HUES48 (cell line): ENCODE results near the gene TMEM80.

Experiments
- H3K27ac ChIP-seq: one replicate; pipeline ENCODE4 v1.7.0; 2013; ENCODE audit warnings: low read depth, low read length, inconsistent platforms
- H3K27me3 ChIP-seq: 2 replicates; pipeline ENCODE4 v1.6.1; 2013; ENCODE audit warnings: mild to moderate bottlenecking, low read length; ENCODE audit not compliant: control insufficient read depth, insufficient read depth
- H3K36me3 ChIP-seq: 2 replicates; pipeline ENCODE4 v1.6.1; 2013; ENCODE audit warnings: low read length; ENCODE audit not compliant: control insufficient read depth, insufficient read depth
- H3K4me1 ChIP-seq: 2 replicates; pipeline ENCODE4 v1.6.1; 2013; ENCODE audit warnings: mild to moderate bottlenecking, low read length; ENCODE audit not compliant: control insufficient read depth, insufficient read depth
- H3K4me3 ChIP-seq: 2 replicates; pipeline ENCODE4 v1.5.1; 2013; ENCODE audit warnings: mild to moderate bottlenecking, low read depth, low read length
- H3K9ac ChIP-seq: 2 replicates; pipeline ENCODE4 v1.6.1; 2013; ENCODE audit warnings: mild to moderate bottlenecking, low read depth, low read length, moderate library complexity
- H3K9me3 ChIP-seq: 2 replicates; pipeline ENCODE4 v1.6.1; 2013; ENCODE audit warnings: low read length; ENCODE audit not compliant: control insufficient read depth, insufficient read depth

TMEM80 gene

DNA sequence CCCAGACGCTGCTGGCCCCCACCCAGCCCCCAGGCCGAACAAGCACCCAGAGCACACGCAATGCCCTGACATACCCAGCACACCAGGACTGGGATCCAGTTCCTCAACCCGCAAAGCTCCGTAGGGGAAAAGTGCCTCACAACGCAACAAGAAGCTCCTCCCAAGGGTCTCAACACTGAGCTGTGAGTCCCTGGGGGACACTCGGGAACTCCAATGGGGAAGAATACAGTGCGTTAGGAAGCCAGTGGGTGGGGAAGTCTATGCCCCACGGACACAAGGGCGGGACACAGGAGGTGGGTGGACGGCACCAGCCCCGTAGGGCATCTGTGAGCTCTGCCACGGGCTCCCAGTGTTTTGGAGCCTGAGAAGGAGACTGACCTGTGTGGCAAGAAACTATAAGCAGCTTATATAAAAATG, 2.2 kb upstream of the TMEM80 start:
- Histone ChIP-seq H3K27me3 (no peaks in the 10 kb centered on the region), H3K4me1 (peaks cover 23% of the 10 kb centered on the region), H3K27ac (no peak overlapping the region), H3K36me3 (peaks cover 17% of the 10 kb centered on the region), H3K9me3 (no peaks in the 10 kb centered on the region), H3K9ac (no peak overlapping the region), H3K4me3 (no peak overlapping the region)

DNA sequence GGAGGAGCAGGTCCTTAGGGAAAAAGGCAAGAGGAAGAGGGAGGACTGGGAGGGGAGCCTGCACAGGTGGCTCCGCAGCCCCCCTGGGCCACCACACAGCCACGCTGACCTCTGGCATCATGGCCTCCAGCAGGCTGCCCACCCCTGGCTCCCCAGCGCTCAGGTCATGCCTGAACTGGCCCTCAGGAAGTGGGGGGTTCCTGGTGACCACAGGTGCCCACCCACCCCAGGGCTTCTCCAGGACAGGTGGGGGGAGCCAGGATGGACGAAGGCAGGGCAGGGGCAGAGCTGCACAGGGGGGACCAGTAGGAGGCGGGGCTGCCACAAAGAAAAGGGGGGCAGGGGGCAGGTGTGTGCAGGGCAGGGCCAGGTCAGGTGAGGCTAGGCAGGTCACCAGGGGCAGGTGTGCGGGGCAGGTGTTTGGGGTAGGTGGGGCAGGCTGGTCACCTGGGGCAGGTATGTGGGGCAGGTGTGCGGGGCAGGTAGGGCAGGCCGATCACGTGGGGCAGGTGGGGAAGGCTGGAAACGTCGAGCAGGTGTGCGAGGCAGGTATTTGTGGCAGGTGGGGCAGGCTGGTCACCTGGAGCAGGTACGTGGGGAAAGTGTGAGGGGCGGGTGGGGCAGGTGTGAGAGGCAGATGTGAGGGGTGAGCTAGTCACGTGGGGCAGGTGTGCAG, 1.6 kb upstream of the TMEM80 start:
- Histone ChIP-seq H3K4me3 (no peak overlapping the region), H3K9me3 (no peaks in the 10 kb centered on the region), H3K36me3 (peaks cover 14% of the 10 kb centered on the region), H3K27ac (no peak overlapping the region), H3K27me3 (no peaks in the 10 kb centered on the region), H3K4me1 (peaks cover 25% of the 10 kb centered on the region), H3K9ac (no peak overlapping the region)

DNA sequence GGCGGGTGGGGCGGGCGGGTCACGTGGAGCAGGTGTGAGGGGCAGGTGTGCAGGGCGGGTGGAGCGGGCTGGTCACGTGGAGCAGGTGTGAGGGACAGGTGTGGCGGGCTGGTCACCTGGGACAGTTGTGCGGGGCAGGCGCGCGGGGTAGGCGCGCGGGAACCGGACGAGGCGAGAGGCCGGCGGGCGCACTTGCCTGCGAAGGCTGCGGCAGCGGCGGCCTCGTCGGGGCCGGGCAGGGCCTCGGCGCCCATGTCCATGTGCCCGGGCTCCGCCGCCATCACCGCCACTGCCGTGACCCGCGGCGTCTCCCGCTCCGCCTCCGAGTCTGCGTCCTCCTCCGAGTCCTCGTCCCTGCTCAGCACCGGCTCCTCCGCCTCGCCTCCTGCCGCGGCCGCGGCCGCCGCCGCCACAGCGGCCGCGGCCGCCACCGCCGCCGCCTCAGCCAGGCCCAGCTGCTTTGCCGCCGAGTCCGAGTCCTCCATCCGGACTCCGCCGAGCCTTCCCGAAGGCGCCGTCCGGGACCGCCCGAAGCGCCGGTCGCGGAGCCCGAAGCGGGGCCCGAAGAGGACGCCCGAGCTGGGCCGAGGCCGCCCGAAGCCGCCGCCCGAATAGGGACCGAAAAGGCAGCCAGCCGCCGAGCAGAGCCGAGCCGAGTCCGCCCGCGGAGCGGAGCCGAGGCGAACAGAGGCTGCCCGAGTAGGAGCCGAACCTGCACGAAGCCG, 891 bp upstream of the TMEM80 start, which contains the start of gene DEAF1:
Gene DEAF1, minus strand, starts transcription at position 660 of the 725 bp plus-strand sequence. Its CDS starts 175 bp downstream, at position 485.
- H3K9ac ChIP-seq: peak within 1 kb of the TSS; percentile 99
- peak within 1 kb of the TSS; percentile 100 for H3K27ac ChIP-seq
- peaks cover 10% of the 10 kb centered on the region for H3K36me3 ChIP-seq
- H3K9me3 ChIP-seq: no peaks in the 10 kb centered on the region
- peak within 1 kb of the TSS; percentile 86 for H3K4me3 ChIP-seq
- peaks cover 25% of the 10 kb centered on the region for H3K4me1 ChIP-seq
- H3K27me3 ChIP-seq: no peaks in the 10 kb centered on the region

- Histone ChIP-seq H3K36me3 (peaks cover 12% of the 10 kb centered on the region), H3K9me3 (no peaks in the 10 kb centered on the region), H3K27me3 (no peaks in the 10 kb centered on the region), H3K4me3 (peak overlapping the region; percentile 86), H3K27ac (peak overlapping the region; percentile 100), H3K9ac (peak overlapping the region; percentile 99), H3K4me1 (peaks cover 25% of the 10 kb centered on the region)
These were observed 403 bp upstream of the TMEM80 start for GRCh38 chr11:695288-695537.

DNA sequence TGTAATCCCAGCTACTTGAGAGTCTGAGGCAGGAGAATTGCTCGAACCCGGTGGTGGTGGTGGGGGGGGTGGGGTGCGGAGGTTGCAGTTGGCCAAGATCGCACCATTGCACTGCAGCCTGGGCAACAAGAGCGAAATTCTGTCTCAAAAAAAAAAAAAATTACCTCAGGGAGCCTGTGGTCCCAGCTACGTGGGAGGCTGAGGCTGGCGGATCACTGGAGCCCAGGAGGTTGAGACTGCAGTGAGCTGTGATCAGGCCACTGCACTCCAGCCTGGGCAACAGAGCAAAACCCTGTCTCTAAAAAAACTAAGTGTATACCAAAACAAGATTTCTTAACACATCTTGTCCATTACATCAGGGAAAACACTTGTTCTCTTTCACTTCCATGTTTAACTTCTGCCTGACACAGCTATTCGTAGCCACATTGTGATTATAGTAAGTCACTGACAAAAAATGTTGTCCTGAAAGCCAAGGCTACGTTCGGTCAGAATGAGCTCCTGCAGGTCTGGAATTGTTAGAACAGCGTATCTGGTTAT, 1.4 kb downstream of the TMEM80 start:
- Histone ChIP-seq H3K9me3 (no peaks in the 10 kb centered on the region), H3K9ac (no peak overlapping the region), H3K27ac (peak overlapping the region; percentile 88), H3K4me1 (peaks cover 25% of the 10 kb centered on the region), H3K36me3 (peaks cover 12% of the 10 kb centered on the region), H3K4me3 (no peak overlapping the region), H3K27me3 (no peaks in the 10 kb centered on the region)

- peaks cover 25% of the 10 kb centered on the region for H3K4me1 ChIP-seq
- peaks cover 15% of the 10 kb centered on the region for H3K36me3 ChIP-seq
- no peaks in the 10 kb centered on the region for H3K9me3 ChIP-seq
- peak overlapping the region; percentile 88 for H3K27ac ChIP-seq
- H3K27me3 ChIP-seq: no peaks in the 10 kb centered on the region
- H3K4me3 ChIP-seq: 0 out of 2 replicates have a peak overlapping the region, but pooled peaks have one; percentile 6
- H3K9ac ChIP-seq: no peak overlapping the region
These were observed 2.2 kb downstream of the TMEM80 start for GRCh38 chr11:697811-698311.

DNA sequence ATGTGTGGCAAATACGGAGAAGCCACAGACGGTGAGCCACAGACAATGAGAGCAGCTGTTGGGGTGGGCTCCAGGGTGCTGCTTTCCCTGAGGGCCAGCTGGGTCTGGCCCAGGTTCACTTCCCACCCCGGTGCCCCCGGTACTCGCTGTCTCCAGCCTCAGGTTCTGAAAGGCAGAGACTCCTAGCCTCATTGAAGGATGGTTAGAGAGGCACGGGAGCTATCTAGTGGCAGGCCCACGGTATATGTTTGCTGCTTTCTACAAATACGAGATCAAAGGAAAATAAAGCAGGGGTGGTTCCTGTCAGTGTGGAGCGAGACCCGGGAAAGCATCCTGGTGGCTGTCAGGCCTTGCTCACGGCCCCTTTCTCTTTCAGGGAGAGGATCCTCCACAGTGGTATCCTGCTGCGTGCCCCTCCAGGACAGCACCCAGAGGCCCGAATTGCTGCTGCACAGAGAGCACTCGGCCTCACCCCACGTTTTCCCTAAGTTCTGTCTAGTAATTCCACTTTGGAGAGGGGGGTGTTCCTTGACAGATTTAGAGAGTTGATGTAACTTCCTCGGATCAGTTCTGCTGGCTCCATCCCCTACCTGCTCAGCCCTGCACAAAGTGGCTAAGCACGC, 3.0 kb downstream of the TMEM80 start:
- Histone ChIP-seq H3K4me3 (no peak overlapping the region), H3K27ac (peak overlapping the region; percentile 88), H3K4me1 (peaks cover 19% of the 10 kb centered on the region), H3K36me3 (peaks cover 15% of the 10 kb centered on the region), H3K9me3 (no peaks in the 10 kb centered on the region), H3K9ac (no peak overlapping the region), H3K27me3 (no peaks in the 10 kb centered on the region)

GRCh38 chr11:699116-699508, 3.5 kb downstream of the TMEM80 start:
- no peaks in the 10 kb centered on the region for H3K9me3 ChIP-seq

DNA sequence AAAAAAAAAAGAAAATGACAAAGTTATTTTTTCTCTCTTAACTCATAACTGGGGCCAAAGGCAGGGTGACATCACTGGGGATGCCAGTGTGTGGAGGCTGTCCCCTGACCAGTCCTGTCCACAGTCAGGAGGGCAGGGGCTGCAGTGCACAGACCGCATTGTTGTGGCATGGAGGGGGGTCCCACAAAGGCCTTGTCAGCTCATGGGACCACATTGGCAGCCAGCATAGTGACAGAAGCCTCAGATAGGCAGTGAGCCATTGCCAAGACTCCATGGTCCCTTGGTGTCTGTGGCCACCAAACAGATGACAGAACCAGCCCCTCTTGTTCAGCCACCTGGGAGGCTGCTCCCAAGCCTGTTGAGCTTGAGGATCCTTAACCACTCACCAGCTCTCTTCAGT, 4.1 kb downstream of the TMEM80 start:
- peaks cover 16% of the 10 kb centered on the region for H3K4me1 ChIP-seq
- H3K27ac ChIP-seq: no peak overlapping the region
- no peaks in the 10 kb centered on the region for H3K27me3 ChIP-seq
- H3K9ac ChIP-seq: no peak overlapping the region
- H3K9me3 ChIP-seq: no peaks in the 10 kb centered on the region
- no peak overlapping the region for H3K4me3 ChIP-seq
- peaks cover 15% of the 10 kb centered on the region for H3K36me3 ChIP-seq

More at GRCh38 chr11:699116-699508, 3.5 kb downstream of the TMEM80 start:
- H3K4me3 ChIP-seq: no peak overlapping the region
- H3K4me1 ChIP-seq: peaks cover 16% of the 10 kb centered on the region
- H3K27ac ChIP-seq: peak overlapping the region; percentile 88
- H3K36me3 ChIP-seq: peaks cover 15% of the 10 kb centered on the region
- no peak overlapping the region for H3K9ac ChIP-seq
- H3K27me3 ChIP-seq: no peaks in the 10 kb centered on the region

GRCh38 chr11:701741-702461, 6.3 kb downstream of the TMEM80 start:
- no peaks in the 10 kb centered on the region for H3K27me3 ChIP-seq
- H3K9me3 ChIP-seq: no peaks in the 10 kb centered on the region
- no peak overlapping the region for H3K27ac ChIP-seq
- H3K4me1 ChIP-seq: peaks cover 16% of the 10 kb centered on the region
- H3K36me3 ChIP-seq: peaks cover 15% of the 10 kb centered on the region
- H3K4me3 ChIP-seq: no peak overlapping the region
- no peak overlapping the region for H3K9ac ChIP-seq
